GM19239 (cell line): ENCODE results near the gene KCNIP3.
A peak's percentile ranks its signal among the peaks of the same experiment; 100 is the strongest.

Source experiments
- DNase-seq: peaks from one replicate; pipeline ENCODE4 v3.0.0; 2011; ENCODE audit warnings: low spot score; ENCODE audit not compliant: insufficient read length
- FAIRE-seq: peaks from 2 replicates; lab custom pipeline; 2011; peaks lifted over from hg19 to GRCh38; lab: Jason Lieb, UNC

KCNIP3 gene

GRCh38 chr2:95344656-95345055 is 47.5 kb downstream of the KCNIP3 start:
- no peak for FAIRE-seq
- no peak for DNase-seq

DNA sequence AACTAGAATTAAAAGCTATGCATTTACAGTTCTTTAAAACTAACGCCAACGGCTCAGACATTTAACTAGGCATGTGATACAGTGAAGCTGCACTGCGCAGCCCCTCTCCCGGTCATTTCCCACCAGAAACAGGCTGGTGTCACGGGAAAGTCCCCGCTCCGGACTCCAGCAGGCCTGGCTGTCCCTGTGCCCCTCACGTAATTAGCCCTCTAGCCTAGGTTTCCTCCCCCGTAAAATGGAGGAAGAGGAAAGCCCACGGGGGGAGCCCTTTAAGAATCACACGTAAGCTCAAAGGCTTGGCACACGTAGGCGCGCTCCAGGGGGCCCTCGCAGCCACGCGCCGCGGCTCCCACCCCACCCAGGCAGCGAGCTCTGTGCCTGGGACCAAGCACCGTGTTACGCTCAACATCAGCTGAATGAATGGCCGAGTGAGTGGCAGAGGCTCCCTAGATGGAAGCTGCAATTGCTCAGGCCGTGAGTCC is 48.0 kb downstream of the KCNIP3 start:
- DNase-seq (no peak), FAIRE-seq (no peak)

- FAIRE-seq (no peak), DNase-seq (peak; percentile 94)
Measured at GRCh38 chr2:95345563-95346230, 48.5 kb downstream of the KCNIP3 start.

GRCh38 chr2:95346231-95346737 is 49.1 kb downstream of the KCNIP3 start:
- no peak for FAIRE-seq
- DNase-seq, result no peak

DNA sequence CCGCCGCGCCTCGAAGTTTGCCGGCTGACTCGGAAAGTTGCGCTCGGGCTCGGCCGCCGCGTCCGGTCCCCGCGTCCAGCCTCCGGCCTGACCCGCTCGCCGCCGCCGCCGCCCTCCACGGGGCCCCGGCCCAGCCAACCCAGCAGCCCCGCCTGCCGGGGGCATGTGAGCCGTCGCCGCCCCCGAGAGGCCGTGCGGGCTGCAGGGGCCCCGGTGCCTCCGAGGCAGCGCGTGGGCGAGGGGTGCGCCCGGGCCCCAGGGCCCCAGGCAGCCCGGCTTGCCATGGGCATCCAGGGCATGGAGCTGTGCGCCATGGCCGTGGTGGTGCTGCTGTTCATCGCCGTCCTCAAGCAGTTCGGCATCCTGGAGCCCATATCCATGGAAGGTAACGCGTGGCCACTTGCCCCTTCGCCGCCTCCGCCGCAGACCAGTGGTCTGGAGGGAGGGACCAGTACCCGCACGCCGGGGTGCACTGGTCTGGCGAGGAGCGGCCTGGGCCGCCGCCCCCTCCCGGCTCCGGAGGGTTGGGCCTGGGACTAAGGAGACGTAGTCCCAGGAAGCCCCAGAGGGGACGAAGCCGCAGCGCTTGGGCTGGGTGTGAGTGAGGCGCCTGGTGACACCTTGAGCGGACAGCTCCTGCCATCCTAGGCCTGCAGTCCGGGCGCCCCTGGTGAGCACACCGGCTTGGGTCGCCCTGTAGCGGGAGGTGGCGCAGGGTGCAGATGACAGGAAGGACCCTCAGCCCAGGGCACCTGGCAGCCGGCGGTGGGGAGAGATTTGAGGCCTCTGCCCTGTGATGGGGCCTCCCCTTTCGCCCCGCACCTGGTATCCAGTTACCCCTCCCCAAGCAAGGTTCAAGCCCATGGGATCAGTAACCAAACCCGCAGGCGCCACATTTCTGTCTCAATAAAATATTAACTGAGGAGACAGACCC is 49.9 kb downstream of the KCNIP3 start:
- no peak for DNase-seq
- FAIRE-seq, result no peak

DNA sequence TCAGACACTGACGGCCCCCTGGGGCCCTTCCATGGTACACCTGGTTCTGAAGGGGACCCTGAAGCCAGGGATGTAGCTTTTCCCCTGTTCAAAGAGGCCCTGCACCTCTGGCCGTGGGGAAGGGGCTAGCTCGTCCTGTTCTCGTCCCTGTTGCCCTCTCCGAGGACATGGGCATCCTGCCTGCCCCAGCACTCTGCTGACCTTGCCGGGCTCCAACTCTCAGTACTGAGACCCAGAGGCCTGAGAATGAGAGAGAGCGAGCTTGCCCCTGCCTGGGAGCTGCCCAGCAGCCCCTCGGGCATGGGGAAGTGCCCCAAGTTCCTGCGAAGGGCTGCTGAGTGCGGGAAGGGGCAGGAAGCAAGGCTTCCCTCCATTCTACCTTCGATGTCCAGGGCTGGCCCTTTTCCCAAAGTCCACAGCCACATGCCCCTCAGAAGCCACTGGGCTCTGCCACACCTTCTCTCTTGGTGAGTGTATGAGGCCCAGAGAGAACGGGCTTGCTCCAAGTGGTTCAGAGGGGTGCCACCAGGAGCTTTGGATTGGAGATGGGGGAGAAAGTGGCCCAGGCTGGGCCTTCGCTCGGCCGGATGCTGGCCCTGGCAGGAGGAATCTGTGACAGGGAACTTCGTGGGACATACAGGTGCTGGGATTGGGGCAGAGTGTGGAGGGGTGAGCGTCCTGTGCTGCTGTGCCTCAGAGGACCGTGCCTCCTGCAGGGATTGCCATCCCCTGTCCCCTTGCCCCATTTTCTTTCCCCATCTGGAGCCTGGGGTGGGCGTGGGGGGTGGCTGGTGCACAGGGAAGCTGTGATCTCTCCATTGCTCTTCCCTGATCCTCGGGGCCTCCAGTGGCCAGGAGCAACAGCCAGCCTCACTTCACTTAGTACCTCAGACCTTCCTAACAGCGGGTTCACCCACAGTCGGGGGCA is 50.8 kb downstream of the KCNIP3 start:
- DNase-seq, result no peak
- no peak for FAIRE-seq

- FAIRE-seq (no peak), DNase-seq (no peak)
Measured at GRCh38 chr2:95348609-95349567, 51.7 kb downstream of the KCNIP3 start.

DNA sequence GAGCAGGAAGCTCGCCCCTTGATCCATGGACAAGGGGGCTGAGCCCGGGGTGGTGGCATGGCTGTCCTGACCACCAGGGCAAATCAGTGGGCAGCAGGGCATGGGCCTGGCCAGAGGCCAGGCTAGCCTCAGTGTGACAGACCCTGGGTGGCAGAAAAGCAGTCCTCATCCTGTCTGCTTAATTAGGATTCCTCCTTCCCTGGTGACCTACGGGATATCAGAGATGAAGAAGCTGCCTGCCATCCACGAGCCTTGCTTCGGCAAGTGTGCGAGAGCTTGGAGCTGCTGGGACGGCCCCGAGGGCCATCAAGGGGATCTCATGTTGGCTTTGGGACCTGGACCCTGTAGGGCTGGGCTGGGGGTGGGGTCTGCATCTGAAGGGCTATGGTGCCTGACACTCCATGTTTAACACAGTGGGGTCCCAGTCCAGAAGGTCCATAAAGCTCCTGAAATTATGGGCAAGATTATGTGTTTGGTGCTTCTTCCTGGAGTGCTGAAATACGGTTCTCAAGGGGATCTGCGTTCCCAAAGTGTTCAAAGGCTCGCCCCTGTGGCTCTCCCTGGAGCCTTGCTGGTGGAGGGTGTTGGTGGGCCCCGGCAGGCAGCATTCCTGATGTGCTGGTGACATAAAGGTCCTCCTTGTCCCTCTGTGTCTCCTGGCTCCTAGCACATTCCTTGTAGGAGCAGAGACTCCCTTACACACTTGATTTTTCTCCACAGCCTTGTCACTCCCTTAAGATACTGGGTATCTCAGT is 52.6 kb downstream of the KCNIP3 start:
- DNase-seq (no peak), FAIRE-seq (no peak)

- no peak for FAIRE-seq
Measured at GRCh38 chr2:95350368-95350767, 53.2 kb downstream of the KCNIP3 start.

GRCh38 chr2:95350774-95351597 is 53.8 kb downstream of the KCNIP3 start:
- no peak for DNase-seq
- FAIRE-seq, result no peak

More at GRCh38 chr2:95350368-95350767, 53.2 kb downstream of the KCNIP3 start:
- DNase-seq, result no peak

DNA sequence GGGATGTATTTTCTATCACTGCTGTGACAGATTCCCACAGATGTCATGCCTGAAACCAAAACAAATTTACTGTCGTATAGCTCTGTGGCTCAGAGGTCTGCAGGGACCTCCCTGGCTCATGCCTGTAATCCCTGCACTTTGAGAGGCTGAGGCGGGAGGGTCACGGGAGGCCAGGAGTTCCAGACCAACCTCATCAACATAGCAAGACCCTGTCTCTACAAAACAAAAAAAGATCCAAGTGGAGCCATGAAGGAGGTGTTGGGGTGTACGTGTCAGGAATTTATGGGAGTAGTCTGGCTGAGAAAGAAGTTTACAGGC is 54.4 kb downstream of the KCNIP3 start:
- FAIRE-seq (no peak), DNase-seq (no peak)

DNA sequence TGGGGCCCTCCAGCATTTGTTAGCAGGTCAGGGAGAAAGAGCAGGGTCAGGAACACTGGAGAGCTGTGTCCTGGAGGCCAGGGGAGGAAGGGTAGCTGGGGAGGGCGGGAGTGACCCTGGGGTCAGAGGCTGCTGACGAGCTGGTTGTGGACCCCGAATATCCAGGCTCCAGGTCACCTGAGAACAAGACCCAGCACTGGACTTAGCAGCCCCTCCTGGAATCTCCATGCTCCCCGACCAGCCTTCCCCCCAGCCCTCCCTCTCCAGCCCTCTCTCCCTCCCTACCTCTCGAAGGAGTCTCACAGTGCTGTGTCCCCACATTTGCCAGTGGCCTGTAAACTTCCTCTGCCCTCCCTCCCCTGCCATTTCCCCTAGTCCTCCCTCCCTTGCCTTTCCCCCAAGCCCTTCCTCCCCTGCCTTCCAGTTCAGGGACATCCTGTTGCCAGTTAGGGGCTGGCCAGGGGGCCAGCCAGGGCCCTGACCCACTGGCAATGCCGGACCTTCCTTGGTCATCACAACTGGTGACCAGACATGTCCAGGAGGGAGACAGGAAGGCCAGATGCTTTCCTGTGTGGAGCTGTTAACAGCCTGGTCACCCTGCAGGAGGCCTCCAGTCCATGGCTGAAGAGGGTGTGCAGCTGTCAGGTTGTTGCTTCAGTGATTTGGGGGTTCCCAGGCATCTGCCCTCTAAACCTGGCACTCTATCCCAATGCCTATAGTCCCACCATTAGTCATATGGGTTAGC is 55.3 kb downstream of the KCNIP3 start:
- FAIRE-seq (no peak), DNase-seq (no peak)

DNA sequence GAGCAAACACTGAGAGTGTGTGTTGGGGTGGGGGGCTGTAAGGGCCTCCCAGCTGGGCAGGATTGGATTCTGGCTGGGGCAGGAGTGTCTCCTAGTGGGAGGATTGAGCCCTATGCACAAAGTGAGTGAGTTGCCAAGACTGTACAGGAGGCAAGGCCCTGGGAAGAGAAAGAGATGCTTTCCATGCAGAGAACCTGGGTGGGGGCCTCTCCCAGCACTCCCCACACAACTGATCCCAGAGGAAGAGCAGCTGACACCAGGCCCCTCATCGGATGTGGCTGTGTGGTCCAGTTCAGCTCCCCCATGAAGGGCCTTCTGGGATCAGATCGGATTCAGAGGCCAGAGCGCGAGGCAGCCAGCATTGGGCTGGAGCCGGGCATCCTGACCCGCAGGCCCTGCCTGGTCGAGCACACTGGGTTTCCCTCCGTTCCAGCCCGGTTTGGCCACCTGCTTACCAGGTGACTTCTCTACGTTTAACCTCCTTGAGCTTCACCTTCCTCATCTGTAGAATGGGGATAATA is 56.0 kb downstream of the KCNIP3 start:
- DNase-seq, result no peak
- FAIRE-seq, result no peak

GRCh38 chr2:95353613-95354468 is 56.7 kb downstream of the KCNIP3 start:
- DNase-seq (no peak), FAIRE-seq (no peak)

- no peak for DNase-seq
- FAIRE-seq, result no peak
Measured at GRCh38 chr2:95354469-95354901, 57.3 kb downstream of the KCNIP3 start.

GRCh38 chr2:95354925-95355324 is 57.8 kb downstream of the KCNIP3 start:
- FAIRE-seq (no peak), DNase-seq (no peak)
